ENCODE results near the gene EEF1G. TPM values are rescaled to one million over a fixed set of nuclear protein-coding genes. Genes with fewer than 3 reads are reported as not detected.
A peak's percentile ranks its signal among the peaks of the same experiment; 100 is the strongest.
"Not testable (repeated sequence)": the region's sequence is repeated elsewhere in the genome, so short reads cannot be mapped to it uniquely, and the experiment has no call there.

EEF1G gene
- total RNA-seq, 2 donors from 2014 or later = 898 to 1,016 TPM

DNA sequence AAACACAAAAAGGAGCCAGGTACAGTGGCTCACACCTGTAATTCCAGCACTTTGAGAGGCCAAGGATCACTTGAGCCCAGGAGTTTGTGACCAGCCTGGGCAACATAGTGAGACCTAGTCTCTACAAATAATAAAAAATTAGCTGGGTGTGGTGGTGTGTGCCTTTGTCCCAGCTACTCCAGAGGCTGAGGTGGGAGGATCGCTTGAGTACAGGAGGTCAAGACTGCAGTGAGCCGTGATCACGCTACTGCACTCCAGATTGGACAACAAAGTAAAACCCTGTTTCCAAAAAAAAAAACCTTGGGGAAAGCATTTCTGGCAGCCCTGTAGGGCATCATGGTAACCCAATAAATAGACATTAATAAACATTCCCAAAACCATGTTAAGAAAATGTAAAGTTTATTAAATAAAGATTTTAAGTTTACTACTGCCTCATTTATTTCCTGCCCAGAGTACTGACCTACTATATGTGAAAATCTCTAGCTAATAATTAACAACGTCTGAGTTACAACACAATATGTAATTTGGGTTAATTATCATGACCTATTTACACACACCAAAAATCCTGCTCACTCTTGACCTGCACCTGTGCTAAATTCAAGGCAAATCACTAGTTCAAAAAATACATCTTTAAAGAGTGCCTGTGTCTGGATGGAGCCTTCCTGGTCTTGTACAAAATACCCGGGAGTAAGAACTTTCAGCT lies 8.4 kb downstream of the EEF1G start:
- Mint-ChIP-seq H3K9me3 (no peaks in the 10 kb centered on the region), H3K27me3 (no peaks in the 10 kb centered on the region), H3K4me1 (ENCODE audit: low read depth in 2 of 2) (peaks cover 32 to 40% of the 10 kb centered on the region in 2 donors), H3K4me3 (no peak overlapping the region), H3K27ac (peak overlapping the region in 1 of 2 donors; percentile 25), H3K36me3 (peaks cover 34% of the 10 kb centered on the region)
- ATAC-seq (no peak), DNase-seq (ENCODE audit: low spot score) (no peak)

DNA sequence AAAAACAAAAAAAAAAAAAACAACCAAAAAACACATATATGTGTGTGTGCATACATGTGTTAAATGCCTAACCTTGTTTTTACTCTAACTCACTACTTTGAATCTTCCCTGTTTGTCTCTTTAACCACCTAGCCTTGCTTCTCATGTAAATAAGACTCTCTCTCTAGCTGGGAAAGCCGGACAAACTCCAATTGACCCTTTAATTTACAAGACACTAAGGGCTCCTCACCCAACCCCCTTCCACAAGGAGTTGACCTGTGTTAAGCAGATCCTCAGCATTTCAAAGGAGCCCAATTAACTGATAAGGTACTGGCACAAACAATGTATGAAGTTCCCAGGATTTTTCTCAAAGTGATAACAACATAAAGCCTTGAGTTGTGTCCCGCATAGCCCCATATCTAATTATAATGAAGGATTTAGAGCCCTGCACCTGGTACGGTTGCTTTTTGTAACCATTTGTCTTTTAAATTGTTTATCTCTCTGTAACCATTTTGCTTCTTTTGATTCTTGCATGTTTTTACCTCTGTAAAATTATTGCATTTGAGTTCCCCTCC lies 11.9 kb downstream of the EEF1G start:
- DNase-seq (ENCODE audit: low spot score); H3K4me3 Mint-ChIP-seq; H3K9me3 Mint-ChIP-seq; ATAC-seq; H3K27me3 Mint-ChIP-seq: not testable (repeated sequence)
- Mint-ChIP-seq H3K36me3 (peaks cover 37% of the 10 kb centered on the region), H3K27ac (peak overlapping the region; percentile 18 to 45), H3K4me1 (ENCODE audit: low read depth in 2 of 2) (peaks cover 45 to 51% of the 10 kb centered on the region in 2 donors)

DNA sequence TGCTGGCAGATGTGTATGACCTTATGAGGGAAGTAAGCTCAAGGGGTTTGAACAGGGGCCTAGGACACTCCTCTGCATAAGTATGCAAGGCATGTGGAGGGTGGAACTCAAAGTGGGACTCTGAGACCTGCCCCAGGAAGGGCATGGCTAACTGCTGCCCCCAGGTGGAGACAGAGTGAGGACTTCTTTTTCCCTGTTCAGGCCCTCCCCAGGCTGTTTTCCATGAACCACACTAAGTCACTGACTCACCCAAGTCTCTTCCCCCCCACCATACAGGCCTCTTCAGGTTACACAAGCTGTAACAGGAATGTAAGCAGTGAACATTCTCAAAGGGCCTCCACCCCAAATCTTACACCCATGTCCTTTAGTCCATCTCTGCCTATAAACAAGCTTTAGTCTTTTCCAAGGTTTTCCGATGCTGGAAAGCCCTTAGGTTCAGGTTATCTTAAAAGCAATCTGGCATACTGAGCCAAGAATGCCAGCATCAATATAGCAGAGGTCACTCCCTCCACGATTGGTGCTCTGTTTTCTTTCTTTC lies 13.1 kb downstream of the EEF1G start:
- DNase-seq (ENCODE audit: low spot score) (no peak), ATAC-seq (no peak)
- peaks cover 50 to 54% of the 10 kb centered on the region in 2 donors for H3K4me1 Mint-ChIP-seq (ENCODE audit: low read depth in 2 of 2)
- peak overlapping the region; percentile 5 for H3K4me3 Mint-ChIP-seq
- H3K36me3 Mint-ChIP-seq = peaks cover 26% of the 10 kb centered on the region
- H3K27me3 Mint-ChIP-seq = no peaks in the 10 kb centered on the region
- no peaks in the 10 kb centered on the region for H3K9me3 Mint-ChIP-seq
- H3K27ac Mint-ChIP-seq = peak overlapping the region; percentile 85 to 90

DNA sequence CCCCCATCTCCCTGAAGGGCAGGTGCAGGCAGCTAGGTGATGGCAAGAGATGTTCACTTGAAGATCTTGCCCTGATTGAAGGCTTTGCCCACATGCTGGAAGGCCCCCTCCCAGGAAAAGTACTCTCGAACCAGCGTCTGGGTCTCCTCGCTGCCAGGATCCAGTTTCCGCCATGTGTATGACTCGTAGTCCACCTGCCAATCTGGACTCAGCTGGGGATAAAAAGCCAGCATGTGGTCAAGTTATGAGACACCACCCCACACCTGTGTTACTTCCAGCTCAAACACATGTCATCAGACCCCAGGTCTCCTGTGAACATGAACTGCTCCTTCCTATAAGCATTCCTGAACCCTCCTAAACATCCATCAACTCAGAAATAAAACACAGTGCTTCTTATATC lies 14.1 kb downstream of the EEF1G start:
- Mint-ChIP-seq H3K27ac (peak overlapping the region; percentile 85 to 90), H3K36me3 (peaks cover 22% of the 10 kb centered on the region), H3K4me1 (ENCODE audit: low read depth in 2 of 2) (peaks cover 56 to 59% of the 10 kb centered on the region in 2 donors), H3K4me3 (peak overlapping the region; percentile 78)
- ATAC-seq; H3K9me3 Mint-ChIP-seq; DNase-seq (ENCODE audit: low spot score); H3K27me3 Mint-ChIP-seq: not testable (repeated sequence)

DNA sequence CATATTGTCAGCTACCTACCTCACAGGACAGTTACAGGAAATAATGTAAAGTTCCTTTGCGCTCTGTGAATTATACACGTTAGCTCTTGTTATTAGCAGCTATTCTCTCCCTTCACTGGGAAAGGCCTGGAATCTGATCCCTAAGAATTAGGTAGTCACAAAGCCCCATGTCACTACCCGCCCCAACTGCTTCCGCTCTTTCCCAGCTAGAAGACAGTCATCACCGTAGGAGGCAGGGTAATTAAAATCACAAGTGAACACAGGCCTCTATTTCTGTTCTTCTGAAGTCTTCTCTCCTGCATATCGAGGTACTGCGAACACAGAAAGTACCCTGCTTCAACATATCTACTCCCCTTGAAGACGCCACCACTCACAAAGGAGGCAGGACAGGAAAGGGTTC lies 14.5 kb downstream of the EEF1G start:
- peaks cover 22% of the 10 kb centered on the region for H3K36me3 Mint-ChIP-seq

DNA sequence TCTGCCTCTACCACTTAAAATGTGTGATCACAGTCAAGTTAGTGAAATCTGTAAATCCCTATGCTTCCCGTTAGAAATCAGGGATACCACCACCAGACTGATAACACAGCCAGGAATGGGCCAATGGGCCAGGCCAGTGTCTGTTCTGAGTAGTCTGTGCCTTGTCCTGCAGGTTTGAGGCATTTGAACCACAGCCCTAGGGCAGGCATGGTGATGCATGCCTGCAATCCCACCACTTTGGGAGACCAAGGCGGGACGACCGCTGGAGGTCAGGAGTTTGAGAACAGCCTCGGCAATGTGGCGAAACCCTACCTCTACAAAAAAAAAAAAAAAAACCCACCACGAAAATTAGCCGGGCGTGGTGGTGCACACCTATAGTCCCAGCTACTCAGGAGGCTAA lies 15.0 kb downstream of the EEF1G start:
- H3K9me3 Mint-ChIP-seq = no peaks in the 10 kb centered on the region
- no peak for DNase-seq (ENCODE audit: low spot score)

More for the DNA sequence above, 14.5 kb downstream of the EEF1G start:
- no peaks in the 10 kb centered on the region for H3K27me3 Mint-ChIP-seq
- no peaks in the 10 kb centered on the region for H3K9me3 Mint-ChIP-seq
- H3K27ac Mint-ChIP-seq = peak overlapping the region; percentile 85 to 90
- DNase-seq (ENCODE audit: low spot score) (no peak), ATAC-seq (no peak)
- peak overlapping the region; percentile 78 for H3K4me3 Mint-ChIP-seq
- H3K4me1 Mint-ChIP-seq (ENCODE audit: low read depth in 2 of 2) = peaks cover 59 to 63% of the 10 kb centered on the region in 2 donors

DNA sequence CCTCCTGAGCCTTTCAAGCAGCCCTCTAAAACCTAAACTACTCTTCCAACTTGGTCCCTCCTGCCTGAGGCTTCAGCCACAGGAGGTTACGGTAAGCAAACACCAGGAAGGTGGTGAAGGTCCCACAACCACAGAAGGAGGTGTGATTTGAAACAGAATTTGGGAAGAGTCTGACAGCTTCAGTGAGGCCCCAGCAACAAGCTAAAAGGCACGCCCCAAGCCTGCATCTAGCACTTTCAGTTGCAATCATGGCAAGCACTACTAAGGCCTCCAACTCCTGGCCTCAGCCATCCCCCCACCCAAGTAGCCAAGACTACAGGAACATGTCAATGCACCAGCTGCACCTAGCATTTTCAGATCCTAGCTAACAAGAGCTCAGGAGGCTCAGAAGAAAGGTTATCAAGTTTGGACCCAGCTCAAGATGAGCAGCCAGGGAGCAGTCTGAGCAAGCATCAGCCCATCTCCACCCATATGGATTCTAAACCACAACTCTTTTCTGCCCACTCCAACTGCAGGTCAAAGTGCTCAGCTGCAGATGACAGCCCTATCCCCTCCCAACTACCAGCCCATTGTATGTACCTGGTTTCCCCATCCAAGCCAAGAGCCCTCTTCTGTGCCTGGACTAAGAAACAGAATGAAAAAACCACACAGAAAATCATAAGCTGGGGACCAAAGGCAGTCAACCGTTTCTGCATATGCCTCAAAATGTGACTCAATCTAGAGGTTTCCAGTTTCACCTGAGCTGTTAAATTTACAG lies 16.6 kb downstream of the EEF1G start:
- Mint-ChIP-seq H3K27ac (peak overlapping the region; percentile 85 to 90), H3K36me3 (peaks cover 19% of the 10 kb centered on the region), H3K4me1 (ENCODE audit: low read depth in 2 of 2) (peaks cover 78 to 82% of the 10 kb centered on the region in 2 donors), H3K27me3 (no peaks in the 10 kb centered on the region), H3K9me3 (no peaks in the 10 kb centered on the region), H3K4me3 (peak overlapping the region; percentile 81)
- no peak for DNase-seq (ENCODE audit: low spot score)
- ATAC-seq = peak; percentile 60

More for the DNA sequence above, 15.0 kb downstream of the EEF1G start:
- Mint-ChIP-seq H3K27me3 (no peaks in the 10 kb centered on the region), H3K4me1 (ENCODE audit: low read depth in 2 of 2) (peaks cover 64 to 69% of the 10 kb centered on the region in 2 donors), H3K4me3 (peak overlapping the region; percentile 81), H3K27ac (peak overlapping the region; percentile 85 to 90), H3K36me3 (peaks cover 22% of the 10 kb centered on the region)
- no peak for ATAC-seq

DNA sequence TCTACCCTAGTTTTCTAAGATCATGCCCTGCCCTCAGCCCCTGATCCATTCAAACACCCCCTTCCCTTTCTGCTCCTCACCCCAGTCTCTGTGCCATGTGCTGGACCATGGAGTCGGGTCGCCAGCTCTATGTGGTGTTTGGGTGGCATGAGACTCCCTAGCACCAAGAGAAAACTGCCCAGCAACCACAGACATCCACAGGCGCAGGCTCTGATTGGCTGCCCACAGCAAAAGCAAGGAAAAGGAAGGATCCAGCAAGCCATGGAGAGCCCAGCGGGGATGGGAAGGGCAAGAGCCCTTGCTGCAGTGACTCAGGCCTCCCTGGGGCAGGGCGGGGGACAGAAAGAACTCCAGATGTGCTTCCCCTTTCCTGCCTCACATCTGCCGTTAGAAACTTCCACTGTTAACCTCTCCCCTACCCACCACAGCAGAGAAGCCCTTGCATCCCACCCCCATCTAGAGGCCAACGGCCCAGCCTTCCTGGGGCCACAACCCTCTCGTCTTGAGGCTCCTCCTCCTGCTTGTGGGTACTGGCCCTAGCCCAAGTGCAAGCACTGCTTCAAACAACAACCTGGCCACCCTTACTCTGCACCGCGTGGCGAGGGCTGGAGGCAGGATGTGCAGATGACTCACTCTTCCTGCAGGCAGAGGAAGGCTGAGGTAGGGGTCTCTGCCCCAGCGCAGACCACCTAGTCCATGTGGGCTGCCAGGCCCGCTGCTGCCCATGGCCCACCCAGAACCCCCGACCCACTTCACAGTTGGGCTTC lies 17.4 kb downstream of the EEF1G start:
- DNase-seq (ENCODE audit: low spot score) (peak; percentile 90), ATAC-seq (peak; percentile 83 to 85)
- Mint-ChIP-seq H3K9me3 (no peaks in the 10 kb centered on the region), H3K27ac (peak overlapping the region; percentile 85 to 90), H3K36me3 (peaks cover 12% of the 10 kb centered on the region), H3K27me3 (no peaks in the 10 kb centered on the region), H3K4me3 (peak overlapping the region; percentile 81), H3K4me1 (ENCODE audit: low read depth in 2 of 2) (peaks cover 81 to 84% of the 10 kb centered on the region in 2 donors)

DNA sequence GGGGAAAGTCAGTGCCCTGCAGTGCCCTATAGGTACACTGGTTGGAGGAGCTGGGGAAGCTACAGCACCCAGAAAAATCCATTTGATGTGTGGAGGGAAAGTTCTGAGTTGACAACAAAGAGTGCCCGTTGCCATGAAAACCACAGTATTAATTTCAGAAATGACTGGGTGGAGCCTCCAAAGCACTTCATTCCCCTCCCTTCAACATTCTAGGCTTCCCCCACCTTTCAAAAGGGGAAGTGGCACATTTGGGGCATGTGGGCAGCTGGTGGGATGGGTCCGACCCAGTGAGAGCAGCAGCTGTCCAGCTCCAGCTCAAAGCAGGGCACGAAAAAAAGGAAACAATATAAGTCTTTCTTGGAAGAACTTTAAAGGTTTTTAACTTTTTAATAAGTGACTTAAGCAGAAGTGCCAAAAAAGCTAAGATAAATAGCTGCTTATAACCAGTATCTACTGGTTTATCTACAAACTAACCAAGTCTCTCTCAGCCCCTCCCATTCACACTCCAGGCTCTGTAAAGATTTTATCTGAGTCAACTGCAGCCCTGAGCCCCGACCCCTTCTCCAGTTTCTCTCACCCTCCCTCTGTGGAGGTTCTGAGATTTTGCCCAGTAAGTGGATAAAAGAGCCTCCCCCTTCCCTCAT lies 18.1 kb downstream of the EEF1G start:
- peaks cover 80 to 86% of the 10 kb centered on the region in 2 donors for H3K4me1 Mint-ChIP-seq (ENCODE audit: low read depth in 2 of 2)
- DNase-seq (ENCODE audit: low spot score) (no peak), ATAC-seq (peak; percentile 6 to 13)
- peaks cover 12% of the 10 kb centered on the region for H3K36me3 Mint-ChIP-seq
- no peaks in the 10 kb centered on the region for H3K9me3 Mint-ChIP-seq
- peak overlapping the region; percentile 85 to 90 for H3K27ac Mint-ChIP-seq
- no peaks in the 10 kb centered on the region for H3K27me3 Mint-ChIP-seq
- H3K4me3 Mint-ChIP-seq = peak overlapping the region; percentile 81

DNA sequence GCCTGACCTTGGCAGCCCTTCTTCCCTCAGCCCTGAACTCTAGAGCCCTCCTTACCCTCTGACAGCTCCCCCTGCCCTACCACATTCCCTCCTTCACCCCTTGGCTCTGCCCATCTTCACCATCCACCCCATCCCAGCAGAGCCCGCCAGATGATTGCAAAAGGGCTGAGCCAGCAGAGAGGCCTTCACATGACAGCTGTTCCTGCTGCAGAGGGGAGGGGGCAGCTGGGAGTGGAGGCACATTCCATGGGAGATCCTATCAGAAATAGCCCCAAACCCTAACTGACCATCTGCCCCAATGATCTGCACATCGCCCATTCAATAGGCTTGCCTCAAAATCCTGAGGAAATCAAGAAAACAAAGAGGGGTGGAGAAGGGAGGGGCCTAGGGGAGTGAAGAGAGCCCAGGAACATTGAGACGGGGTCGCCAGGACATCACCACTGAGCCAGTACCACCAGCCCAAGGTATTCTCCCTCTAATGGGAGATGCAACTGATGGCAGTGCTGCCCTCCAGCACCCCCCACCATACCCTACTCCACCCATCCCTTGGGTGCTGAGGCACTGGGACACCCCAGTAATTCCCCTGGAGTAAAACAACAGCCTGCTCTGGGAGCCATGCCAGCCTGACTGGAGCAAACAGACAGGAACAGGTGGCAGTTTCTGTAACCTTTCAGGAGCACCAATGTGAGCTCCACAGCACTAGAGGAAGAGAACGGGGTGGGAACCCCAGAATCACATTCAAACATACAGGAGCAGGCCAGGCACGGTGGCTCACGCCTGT lies 19.1 kb downstream of the EEF1G start:
- peaks cover 71 to 77% of the 10 kb centered on the region in 2 donors for H3K4me1 Mint-ChIP-seq (ENCODE audit: low read depth in 2 of 2)
- H3K9me3 Mint-ChIP-seq = no peaks in the 10 kb centered on the region
- peak overlapping the region; percentile 81 for H3K4me3 Mint-ChIP-seq
- no peak for ATAC-seq
- H3K27me3 Mint-ChIP-seq = no peaks in the 10 kb centered on the region
- DNase-seq (ENCODE audit: low spot score) = no peak
- peak overlapping the region; percentile 85 to 90 for H3K27ac Mint-ChIP-seq
- peaks cover 6% of the 10 kb centered on the region for H3K36me3 Mint-ChIP-seq

DNA sequence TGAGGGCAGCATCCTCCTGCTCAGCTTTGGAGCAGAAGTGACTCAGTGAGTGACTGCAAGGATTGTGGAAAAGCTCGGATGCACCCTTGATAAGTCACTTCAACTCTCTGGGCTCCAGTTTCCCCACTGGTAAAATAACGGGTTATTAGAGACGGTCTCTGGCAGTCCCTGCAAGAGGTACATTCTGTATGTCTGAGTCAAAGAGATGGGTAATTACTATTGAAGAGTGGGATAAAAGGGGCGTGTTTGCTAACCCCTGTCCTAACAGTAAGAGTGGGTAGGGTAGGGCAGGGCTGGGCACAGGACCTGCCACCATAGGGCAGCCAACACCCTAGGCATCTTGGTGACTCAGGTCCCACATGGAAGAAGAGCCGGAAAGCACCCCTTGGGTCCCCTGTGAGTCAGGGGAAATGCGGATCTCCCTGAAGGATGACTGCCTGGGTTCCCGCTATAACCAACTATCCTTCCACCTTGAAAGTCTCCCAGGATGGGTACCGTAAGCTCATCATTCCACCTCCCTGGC lies 19.8 kb downstream of the EEF1G start:
- ATAC-seq (no peak), DNase-seq (ENCODE audit: low spot score) (no peak)
- Mint-ChIP-seq H3K4me1 (ENCODE audit: low read depth in 2 of 2) (peaks cover 66 to 71% of the 10 kb centered on the region in 2 donors), H3K36me3 (no peaks in the 10 kb centered on the region), H3K27ac (peak overlapping the region; percentile 85 to 90), H3K4me3 (peak overlapping the region; percentile 83), H3K9me3 (no peaks in the 10 kb centered on the region), H3K27me3 (no peaks in the 10 kb centered on the region)
